GM23338 (cell line): ENCODE results near the gene CDH12. TPM values are rescaled to one million over a fixed set of nuclear protein-coding genes. Genes with fewer than 3 reads are reported as not detected.

ENCODE experiments used
- ATAC-seq: fragments of 200-7000 bp; cut with Tn5 transposase; 3 replicates; pipeline ENCODE4 v1.9.1; 2020
- DNase-seq: peaks from one replicate; pipeline ENCODE4 v3.0.0-alpha.2; 2015; ENCODE audit warnings: low spot score
- H2AFZ ChIP-seq: fragments of 200-600 bp; sonication (generic); 2 replicates; pipeline ENCODE4 v1.8.0; 2016; ENCODE audit warnings: antibody characterized with exemption, mild to moderate bottlenecking, moderate library complexity
- H3F3A ChIP-seq: fragments of 200-600 bp; sonication (generic); replicated peaks from 2 replicates; pipeline ENCODE4 v1.8.0; 2017; ENCODE audit warnings: antibody characterized with exemption, mixed run types, low read depth
- H3K27ac ChIP-seq: fragments of 200-600 bp; sonication (generic); 2 replicates; pipeline ENCODE4 v1.6.1; 2016; ENCODE audit warnings: low read depth
- H3K27me3 ChIP-seq: fragments of 200-600 bp; sonication (generic); 2 replicates; pipeline ENCODE4 v1.8.0; 2016; ENCODE audit warnings: mild to moderate bottlenecking, mixed run types, moderate library complexity; ENCODE audit not compliant: insufficient read depth
- H3K36me3 ChIP-seq: fragments of 200-600 bp; sonication (generic); 2 replicates; pipeline ENCODE4 v1.8.0; 2016; ENCODE audit warnings: mild to moderate bottlenecking; ENCODE audit not compliant: insufficient read depth
- H3K4me1 ChIP-seq: fragments of 200-600 bp; sonication (generic); 2 replicates; pipeline ENCODE4 v1.8.0; 2016; ENCODE audit warnings: mild to moderate bottlenecking, moderate library complexity; ENCODE audit not compliant: insufficient read depth
- H3K4me2 ChIP-seq: fragments of 200-600 bp; sonication (generic); 2 replicates; pipeline ENCODE4 v1.7.1; 2017; ENCODE audit warnings: mixed run types
- H3K4me3 ChIP-seq: fragments of 200-600 bp; sonication (generic); 2 replicates; pipeline ENCODE4 v1.6.1; 2016; ENCODE audit warnings: mixed run types
- H3K79me2 ChIP-seq: fragments of 200-600 bp; sonication (generic); replicated peaks from 2 replicates; pipeline ENCODE4 v1.8.0; 2017; ENCODE audit warnings: mild to moderate bottlenecking; ENCODE audit not compliant: insufficient read depth
- H3K9me2 ChIP-seq: fragments of 200-600 bp; sonication (generic); 2 replicates; pipeline ENCODE4 v1.8.0; 2017; ENCODE audit not compliant: insufficient read depth
- H4K20me1 ChIP-seq: fragments of 200-600 bp; sonication (generic); replicated peaks from 2 replicates; pipeline ENCODE4 v1.8.0; 2017; ENCODE audit warnings: mild to moderate bottlenecking; ENCODE audit not compliant: insufficient read depth
- H3K27ac Mint-ChIP-seq: 2 replicates; pipeline ENCODE4 v1.8.0; 2020; ENCODE audit warnings: inconsistent platforms, mild to moderate bottlenecking, moderate library complexity, mixed read lengths
- H3K27me3 Mint-ChIP-seq: 3 replicates; pipeline ENCODE4 v1.8.0; 2022; ENCODE audit warnings: low read depth, mild to moderate bottlenecking, moderate library complexity, mixed read lengths, inconsistent platforms; ENCODE audit not compliant: insufficient read depth, poor library complexity
- H3K36me3 Mint-ChIP-seq: 3 replicates; pipeline ENCODE4 v1.8.0; 2021; ENCODE audit warnings: low read depth, mild to moderate bottlenecking, inconsistent platforms, moderate library complexity, mixed read lengths
- H3K4me1 Mint-ChIP-seq: 3 replicates; pipeline ENCODE4 v1.8.0; 2020; ENCODE audit warnings: mild to moderate bottlenecking, inconsistent platforms, mixed read lengths
- H3K4me3 Mint-ChIP-seq: 3 replicates; pipeline ENCODE4 v1.8.0; 2021; ENCODE audit warnings: moderate library complexity, mild to moderate bottlenecking, inconsistent platforms, mixed read lengths
- H3K9me3 Mint-ChIP-seq: 3 replicates; pipeline ENCODE4 v1.8.0; 2020; ENCODE audit warnings: moderate library complexity, mild to moderate bottlenecking, inconsistent platforms, mixed read lengths
- ETS1 ChIP-seq: IDR thresholded peaks from 2 replicates; pipeline ENCODE4 v1.6.1; 2016; ENCODE audit warnings: antibody characterized with exemption
- JUNB ChIP-seq: IDR thresholded peaks from one replicate; pipeline ENCODE4 v1.6.1; 2016; ENCODE audit warnings: antibody characterized with exemption; ENCODE audit not compliant: unreplicated experiment
- POLR2AphosphoS5 ChIP-seq: IDR thresholded peaks from 2 replicates; pipeline ENCODE4 v1.6.1; 2016; ENCODE audit warnings: antibody characterized with exemption, low read depth
- ZNF114 ChIP-seq: fragments of 250-450 bp; sonication (Bioruptor Pico); IDR thresholded peaks from 2 replicates; pipeline ENCODE4 v1.5.0; 2020; ENCODE audit warnings: mild to moderate bottlenecking, moderate library complexity
- ZNF331 ChIP-seq: fragments of 250-450 bp; sonication (Bioruptor Pico); IDR thresholded peaks from 2 replicates; pipeline ENCODE4 v1.5.0; 2020; ENCODE audit warnings: low read depth, mild to moderate bottlenecking, moderate library complexity
- ZNF462 ChIP-seq: fragments of 250-450 bp; sonication (Bioruptor Pico); IDR thresholded peaks from 2 replicates; pipeline ENCODE4 v1.5.0; 2020; ENCODE audit warnings: mild to moderate bottlenecking, moderate library complexity
- polyA plus RNA-seq: library from polyadenylated mRNA; unstranded; fragments of >200 nt; fragmentation: Nextera tagmentation; extraction: Ambion mirVana; gene quantifications from 2 replicates; pipeline ENCODE4 v1.2.1, GENCODE V29; 2016
- total RNA-seq: library from RNA; depleted of rRNA; stranded (reverse); fragments of >200 nt; shearing (Covaris generic); gene quantifications from 2 replicates; pipeline ENCODE4 v1.2.3, GENCODE V29; 2014

Gene CDH12
- total and polyA plus RNA-seq, 2 experiments from 2014 or later = not detected

DNA sequence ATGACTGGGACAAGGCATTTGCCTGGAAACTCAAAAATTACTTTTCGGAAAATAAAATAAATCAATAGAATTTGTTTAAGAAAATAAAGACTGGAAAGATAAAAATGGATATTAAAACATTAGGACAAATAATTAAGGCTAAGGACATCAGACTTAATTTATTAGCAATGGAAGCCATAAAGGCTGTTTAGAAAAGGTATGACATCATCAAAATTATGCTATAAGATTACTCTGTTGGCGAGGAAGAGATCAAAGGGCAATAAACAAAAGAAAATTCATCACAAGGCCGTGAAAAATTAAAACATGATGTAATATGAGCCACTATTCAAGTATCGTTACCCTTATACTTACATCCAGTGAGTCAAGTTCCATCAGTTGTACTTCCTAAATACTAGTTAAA is 2.7 kb upstream of the CDH12 start:
- H3K4me1 Mint-ChIP-seq = peaks cover 13% of the 10 kb centered on the region
- no peak overlapping the region for H3K4me2 ChIP-seq
- H3K9me3 Mint-ChIP-seq = no peaks in the 10 kb centered on the region
- no peak overlapping the region for H2AFZ ChIP-seq
- H3K27ac ChIP-seq = no peak overlapping the region
- H3K36me3 Mint-ChIP-seq = no peaks in the 10 kb centered on the region
- H3K27ac Mint-ChIP-seq = no peak overlapping the region
- H3K4me3 Mint-ChIP-seq = no peak overlapping the region
- TF ChIP-seq JUNB (no peak), ZNF462 (CRISPR knock-in tag) (no peak), POLR2AphosphoS5 (no peak), ZNF114 (CRISPR knock-in tag) (no peak), ZNF331 (no peak)
- no peaks in the 10 kb centered on the region for H3K9me2 ChIP-seq
- ATAC-seq (no peak), DNase-seq (no peak)
- peaks cover 12% of the 10 kb centered on the region for H3K27me3 Mint-ChIP-seq
- no peaks in the 10 kb centered on the region for H4K20me1 ChIP-seq
- no peaks in the 10 kb centered on the region for H3K79me2 ChIP-seq
- peaks cover 19% of the 10 kb centered on the region for H3K27me3 ChIP-seq
- H3K4me1 ChIP-seq = peaks cover 17% of the 10 kb centered on the region
- no peak overlapping the region for H3K4me3 ChIP-seq
- no peaks in the 10 kb centered on the region for H3K36me3 ChIP-seq
- no peaks in the 10 kb centered on the region for H3F3A ChIP-seq

DNA sequence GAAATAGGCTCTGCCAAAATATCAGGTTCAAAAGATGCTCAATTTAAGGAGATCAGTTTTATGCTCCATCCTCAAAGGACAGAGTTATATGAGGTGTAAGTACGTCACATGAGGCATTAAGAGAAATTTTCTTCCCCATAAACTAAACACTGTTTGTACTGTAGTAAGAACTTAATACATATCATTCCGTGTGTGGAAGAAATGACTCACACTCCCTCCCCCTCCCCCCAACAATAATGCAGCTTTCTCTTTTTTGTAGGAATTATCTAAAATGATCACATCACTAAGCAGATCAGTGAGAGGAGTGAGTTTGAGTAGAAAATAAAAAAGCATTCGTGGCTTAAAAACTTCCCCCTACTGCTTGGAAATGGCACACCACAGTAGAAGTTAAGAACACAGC is 2.2 kb downstream of the CDH12 start:
- DNase-seq (no peak), ATAC-seq (no peak)
- H3K9me3 Mint-ChIP-seq = no peaks in the 10 kb centered on the region
- H3K36me3 Mint-ChIP-seq = no peaks in the 10 kb centered on the region
- Histone ChIP-seq H3K4me3 (no peak overlapping the region), H3K27ac (no peak overlapping the region), H3K9me2 (no peaks in the 10 kb centered on the region), H3K36me3 (no peaks in the 10 kb centered on the region), H3K4me2 (no peak overlapping the region), H3F3A (no peaks in the 10 kb centered on the region), H2AFZ (no peak overlapping the region), H3K27me3 (peaks cover 19% of the 10 kb centered on the region), H4K20me1 (no peaks in the 10 kb centered on the region), H3K79me2 (no peaks in the 10 kb centered on the region), H3K4me1 (peaks cover 13% of the 10 kb centered on the region)
- peaks cover 13% of the 10 kb centered on the region for H3K4me1 Mint-ChIP-seq
- peaks cover 12% of the 10 kb centered on the region for H3K27me3 Mint-ChIP-seq
- no peak overlapping the region for H3K27ac Mint-ChIP-seq
- H3K4me3 Mint-ChIP-seq = no peak overlapping the region
- TF ChIP-seq ZNF331 (no peak), ZNF462 (CRISPR knock-in tag) (no peak), POLR2AphosphoS5 (no peak), ZNF114 (CRISPR knock-in tag) (no peak), ETS1 (no peak)
